Amniotic stem cell (primary cell): ENCODE data around the gene SIGLEC6.
"Not testable (repeated sequence)": the region's sequence is repeated elsewhere in the genome, so short reads cannot be mapped to it uniquely, and the experiment has no call there.

ENCODE experiments used
- DNase-seq: peaks from one replicate; lab custom pipeline; 2025; lab: John Stamatoyannopoulos, UW

Gene SIGLEC6

DNA sequence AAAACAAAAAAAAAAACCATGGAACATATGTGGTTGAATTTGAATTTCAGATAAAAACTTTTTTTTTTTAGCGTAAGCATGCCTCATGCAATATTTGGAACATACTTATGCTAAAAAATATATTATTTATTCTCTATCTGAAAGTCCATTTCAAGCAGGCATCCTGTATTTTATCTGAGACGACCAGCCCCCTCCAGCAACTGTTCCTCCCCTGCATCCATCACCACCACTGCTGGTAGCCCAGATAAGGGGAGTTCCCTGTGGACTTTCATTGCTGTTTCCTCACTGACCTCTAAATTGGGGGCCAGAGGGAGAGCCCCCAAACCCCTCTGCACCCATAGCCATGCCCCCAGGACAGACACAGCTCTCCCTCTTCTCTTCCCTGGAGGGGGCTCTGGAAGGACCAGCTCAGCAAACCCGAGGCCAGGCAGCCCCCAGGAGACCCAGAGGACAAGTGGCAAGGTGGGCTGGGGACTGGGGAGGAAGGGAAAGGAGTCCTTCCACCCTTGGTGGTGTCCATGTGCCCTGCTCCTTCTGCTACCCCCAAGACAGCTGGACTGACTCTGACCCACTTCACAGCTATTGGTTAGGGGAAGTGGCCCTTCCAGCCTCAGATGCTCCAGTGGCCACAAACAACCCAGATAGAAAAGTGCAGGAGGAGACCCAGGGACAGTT is 23.3 kb downstream of the SIGLEC6 start:
- no peak for DNase-seq

DNA sequence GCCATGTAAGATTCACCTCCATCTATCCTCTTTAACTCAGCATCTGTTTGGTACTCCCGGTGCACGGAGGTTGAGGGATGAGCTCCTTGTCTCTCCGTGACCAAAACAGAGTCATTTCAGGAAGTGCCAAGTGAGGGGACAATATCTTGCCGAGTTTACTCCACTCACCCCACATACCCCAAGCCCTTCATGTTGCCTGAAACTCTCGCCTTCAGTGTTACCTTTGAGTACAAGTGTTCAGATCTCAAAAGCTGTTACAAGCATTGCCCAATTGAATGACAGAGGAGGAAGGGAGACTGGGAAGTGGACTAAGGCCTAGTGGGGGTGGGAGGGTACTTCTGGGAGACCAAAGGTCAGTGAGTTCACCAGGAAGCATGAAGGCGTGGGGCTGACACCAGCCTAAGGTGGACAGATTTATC is 23.8 kb downstream of the SIGLEC6 start:
- DNase-seq = no peak

GRCh38 chr19:51507192-51507591 is 24.3 kb downstream of the SIGLEC6 start:
- no peak for DNase-seq

DNA sequence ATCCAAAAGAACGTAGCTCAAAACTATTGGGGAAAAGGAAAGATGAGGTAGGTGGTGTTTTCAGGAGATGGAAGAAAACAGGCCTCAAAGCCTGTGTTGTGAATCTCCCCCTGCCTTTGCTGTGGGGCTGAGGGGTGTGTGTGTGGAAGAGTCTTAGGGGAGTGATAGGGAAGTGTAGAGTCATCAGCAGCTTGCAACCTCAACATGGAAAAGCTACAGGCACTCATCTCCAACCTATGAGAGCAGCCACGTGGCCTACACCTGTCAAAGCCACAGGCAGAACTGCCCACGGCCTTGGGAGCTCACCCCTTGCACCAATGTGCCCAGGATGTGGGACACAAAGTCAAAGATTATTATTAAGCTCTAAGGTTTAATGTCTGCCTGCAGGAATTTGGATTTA is 25.6 kb downstream of the SIGLEC6 start:
- DNase-seq = no peak

DNA sequence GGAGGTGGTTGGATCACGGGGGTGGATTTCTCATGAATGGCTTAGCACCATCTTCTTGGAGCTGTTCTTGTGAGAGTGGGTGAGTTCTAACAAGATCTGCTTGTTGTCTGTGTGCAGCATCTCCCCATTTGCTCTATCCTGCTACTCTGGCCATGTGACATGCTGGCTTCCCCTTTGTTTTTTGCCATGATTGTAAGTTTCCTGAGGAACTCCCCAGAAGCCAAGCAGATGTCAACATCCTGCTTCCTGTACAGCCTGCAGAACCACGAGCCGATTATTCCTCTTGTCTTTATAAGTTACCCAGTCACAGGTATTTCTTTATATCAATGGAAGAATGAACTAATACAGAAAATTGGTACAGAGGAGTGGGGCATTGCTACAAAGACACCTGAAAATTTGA is 27.6 kb downstream of the SIGLEC6 start:
- no peak for DNase-seq

DNA sequence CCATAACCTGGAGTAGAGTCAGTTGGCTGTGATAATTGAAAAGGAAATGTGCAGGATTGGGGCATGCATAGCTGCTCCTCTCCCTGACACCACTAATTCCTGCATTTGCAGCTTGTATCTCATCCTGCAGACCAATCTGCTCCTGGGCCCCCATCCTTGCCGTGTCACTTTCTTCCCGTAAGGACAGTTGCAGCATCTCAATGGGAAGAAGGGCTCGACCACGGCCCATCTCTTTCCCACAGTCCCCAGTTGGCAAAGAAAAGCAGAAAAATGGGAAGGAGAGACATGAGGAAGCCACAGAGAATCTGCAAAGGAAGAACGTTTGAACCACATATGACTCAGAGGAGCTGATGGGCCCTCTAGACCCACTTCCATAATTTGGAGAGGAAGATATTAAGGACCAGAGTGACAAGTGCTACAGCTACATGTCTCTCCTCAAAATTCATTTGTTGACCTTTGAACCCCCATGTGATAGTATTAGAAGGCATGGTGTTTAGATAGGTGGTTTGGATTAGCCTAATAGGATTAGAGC is 28.1 kb downstream of the SIGLEC6 start:
- DNase-seq = no peak

- DNase-seq = no peak
These were observed 29.7 kb downstream of the SIGLEC6 start, which contains the start of gene SIGLEC12 for GRCh38 chr19:51501594-51502263. Gene SIGLEC12 (minus strand): TSS chr19:51501800. CDS start chr19:51501733, 67 bp downstream.

DNA sequence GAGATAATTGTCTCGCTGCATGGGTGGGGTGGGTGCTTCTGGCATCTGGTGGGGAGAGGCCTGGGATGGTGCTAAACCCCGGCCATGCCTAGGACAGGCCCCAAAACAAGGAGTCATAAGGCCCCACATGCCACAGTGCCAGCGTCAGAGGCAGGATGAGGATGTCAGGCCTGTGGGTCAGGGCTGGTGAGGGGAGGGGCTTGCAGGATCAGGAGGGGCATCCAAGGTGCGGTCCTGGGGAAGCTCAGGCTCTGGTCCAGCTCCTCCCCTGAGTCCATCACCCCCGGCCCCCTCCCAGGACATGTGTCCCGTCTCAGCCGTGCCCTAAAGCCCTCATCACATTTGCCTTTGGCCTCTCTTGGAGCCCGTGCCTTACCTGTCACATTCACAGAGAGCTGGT is 30.5 kb downstream of the SIGLEC6 start:
- not testable (repeated sequence) for DNase-seq

GRCh38 chr19:51497666-51498065 is 33.8 kb downstream of the SIGLEC6 start:
- DNase-seq = no peak

- no peak for DNase-seq
These were observed 37.7 kb downstream of the SIGLEC6 start for GRCh38 chr19:51493776-51494175.

GRCh38 chr19:51491586-51491985 is 39.9 kb downstream of the SIGLEC6 start:
- DNase-seq = no peak

DNA sequence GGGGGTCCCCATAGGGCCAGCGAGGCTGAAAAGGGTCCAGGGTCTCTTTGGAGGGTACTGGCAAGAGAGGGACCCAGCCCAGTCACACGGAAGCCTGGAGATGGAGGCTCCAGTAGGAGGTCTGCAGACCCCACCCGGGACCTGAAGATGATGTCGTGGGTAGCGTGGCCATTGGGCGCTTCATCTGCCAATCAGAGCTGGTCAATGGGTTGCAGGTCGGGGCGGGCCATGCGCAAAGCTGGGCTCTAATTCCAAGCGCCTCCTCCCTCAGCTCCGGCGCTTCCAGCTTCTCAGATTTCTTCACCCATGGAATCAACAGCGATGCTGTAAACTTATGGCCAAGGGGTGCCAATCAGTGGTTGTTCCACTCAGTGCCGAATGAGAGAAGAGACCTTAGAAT is 40.8 kb downstream of the SIGLEC6 start:
- no peak for DNase-seq

DNA sequence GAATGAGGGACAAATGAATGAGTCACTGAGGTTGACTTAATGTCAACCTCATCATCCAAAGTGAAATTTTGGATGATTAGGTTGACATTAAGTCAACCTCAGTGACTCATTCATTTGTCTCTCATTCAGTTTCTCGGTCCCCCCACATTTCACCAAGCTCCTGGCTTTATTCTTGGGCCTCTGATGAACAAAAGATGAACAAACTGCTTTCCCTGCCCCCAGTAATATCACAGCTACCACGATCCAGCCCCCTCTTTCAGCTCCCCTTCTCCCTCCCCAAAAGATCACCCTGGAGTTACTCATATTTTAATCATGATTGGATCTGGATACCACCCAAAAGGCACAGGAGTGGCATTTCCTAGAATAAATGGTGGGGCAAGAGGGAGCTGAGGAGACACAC is 42.4 kb downstream of the SIGLEC6 start:
- DNase-seq = no peak

DNA sequence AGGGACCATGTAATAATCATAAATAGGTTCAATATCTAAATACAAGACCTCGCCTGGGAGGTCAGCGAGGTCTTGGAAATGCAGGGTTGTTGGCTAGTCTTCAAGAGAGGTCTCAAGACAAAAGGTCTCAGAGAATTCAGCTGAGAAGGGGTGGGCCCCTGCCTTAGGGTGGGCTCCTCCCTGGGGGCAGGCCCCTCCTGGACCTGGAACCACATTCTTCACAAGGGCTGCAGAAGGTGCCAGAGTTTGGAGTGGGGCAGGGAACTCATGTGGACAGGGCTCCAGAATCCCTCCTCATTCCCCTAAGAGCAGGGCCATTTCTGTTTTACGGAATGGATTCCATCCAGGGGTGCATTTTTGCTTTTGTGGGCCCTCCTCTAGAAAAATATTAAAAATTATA is 43.0 kb downstream of the SIGLEC6 start:
- no peak for DNase-seq

DNA sequence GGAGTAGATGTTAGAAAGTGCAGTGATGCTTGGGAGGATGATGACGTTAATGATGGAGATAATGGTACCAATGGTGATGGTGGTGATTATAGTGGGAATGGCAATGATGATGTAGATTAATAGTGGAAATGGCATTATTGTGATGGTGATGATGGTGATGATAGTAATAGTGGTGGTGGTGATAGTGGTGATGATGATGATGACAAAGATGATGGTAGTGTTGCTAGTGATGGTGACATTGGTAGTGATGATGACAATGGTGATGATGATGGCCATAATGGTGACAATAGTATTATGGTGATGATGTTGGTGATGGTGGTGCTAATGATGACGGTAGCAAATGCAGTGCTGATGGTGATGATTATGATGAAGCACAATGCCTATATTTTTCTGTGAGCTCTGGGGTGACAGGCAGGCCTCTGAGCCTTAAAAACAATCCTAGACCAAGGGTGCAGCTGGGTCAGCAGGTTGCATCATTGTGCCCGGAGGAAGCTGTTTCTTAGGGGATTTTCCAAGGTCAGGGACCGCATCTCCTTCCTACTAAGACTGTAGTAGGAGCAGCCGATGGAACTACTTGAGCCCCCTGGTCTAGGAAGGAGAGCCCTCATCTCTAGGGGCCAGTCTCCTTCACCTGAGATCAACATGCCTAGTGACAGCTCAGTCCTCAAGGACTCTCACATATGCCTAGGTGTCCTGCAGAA is 45.4 kb downstream of the SIGLEC6 start:
- DNase-seq = no peak

- no peak for DNase-seq
These were observed 50.9 kb downstream of the SIGLEC6 start for GRCh38 chr19:51480590-51480989.

GRCh38 chr19:51479531-51480331 is 51.7 kb downstream of the SIGLEC6 start:
- DNase-seq = no peak

DNA sequence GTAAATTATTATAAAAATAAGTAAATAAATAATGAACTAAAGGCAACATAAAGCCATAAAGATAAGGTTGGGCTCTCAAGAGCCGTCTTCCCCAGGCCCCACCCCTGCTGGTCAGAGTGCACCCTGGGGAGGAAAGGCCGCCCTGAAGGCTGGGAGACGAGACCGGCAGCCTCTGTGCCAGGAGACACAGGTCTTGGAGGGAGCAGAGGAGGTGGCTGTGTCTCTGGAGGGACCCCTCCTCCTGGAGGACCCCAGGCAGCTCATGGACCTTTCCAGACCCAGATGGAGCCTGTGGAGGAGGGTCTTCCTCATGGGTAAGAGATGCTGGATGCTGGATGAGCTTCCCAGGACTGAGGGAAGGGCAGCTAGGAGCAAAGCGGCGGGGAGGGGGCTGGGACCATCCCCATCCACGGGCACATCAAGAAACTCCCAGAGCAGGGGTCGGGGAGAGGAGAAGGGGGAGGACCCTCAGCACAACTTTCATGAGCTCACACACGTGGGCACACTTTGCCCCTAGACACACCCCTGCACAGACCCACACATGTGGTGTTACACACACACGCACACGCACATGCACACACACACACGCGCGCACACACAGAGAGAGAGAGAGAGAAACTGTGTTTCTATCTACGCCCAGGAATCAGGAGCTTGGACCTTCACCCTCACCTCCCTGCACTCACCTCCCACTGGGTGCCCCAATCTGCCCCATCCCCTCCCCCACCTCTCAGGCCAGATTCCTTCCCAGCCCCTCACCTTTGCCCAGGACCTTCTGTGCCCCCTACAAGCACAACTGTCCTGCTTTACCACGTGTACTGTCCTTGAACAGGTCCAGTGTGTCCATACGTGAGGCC is 52.9 kb downstream of the SIGLEC6 start, which contains the start of gene CEACAM18:
TSS of gene CEACAM18 (plus strand) at position 159 of the 854 bp plus-strand sequence.
- DNase-seq = no peak

GRCh38 chr19:51477344-51477743 is 54.1 kb downstream of the SIGLEC6 start:
- no peak for DNase-seq

GRCh38 chr19:51476164-51476563 is 55.3 kb downstream of the SIGLEC6 start:
- DNase-seq = no peak
